WI38 (cell line): ENCODE measurements around the gene SHISAL1.

ENCODE experiments used
- H3K4me3 ChIP-seq: 2 replicates; pipeline ENCODE4 v1.5.1; 2011; ENCODE audit warnings: low read depth, mild to moderate bottlenecking, control low read depth, low read length
- TF ChIP-seq, protein P1 (sequence below): IDR thresholded peaks from 2 replicates; pipeline ENCODE4 v1.5.1; 2012; ENCODE audit warnings: low read depth, mild to moderate bottlenecking, control low read depth, low read length

SHISAL1 gene

DNA sequence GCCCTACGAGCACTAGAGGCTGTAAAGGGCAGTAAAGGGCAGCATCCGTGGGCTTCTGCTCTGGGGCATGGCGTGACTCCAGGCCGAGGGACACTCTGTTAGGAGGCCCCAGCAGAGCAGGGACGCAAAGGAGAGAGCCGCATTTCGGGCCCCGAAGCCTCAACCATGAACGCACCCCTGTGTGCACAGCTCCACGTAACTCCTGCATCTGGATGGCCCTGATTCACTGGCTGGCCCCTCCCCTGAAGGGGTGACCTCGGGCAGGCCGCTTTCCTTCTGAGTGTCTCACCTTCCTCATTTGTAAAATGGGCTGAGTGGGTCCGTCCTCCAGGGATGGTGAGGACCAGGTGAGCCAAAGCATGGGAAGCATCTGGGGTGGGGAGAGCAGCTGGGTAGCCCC, 13.6 kb downstream of the SHISAL1 start:
- TF ChIP-seq, protein P1, sequence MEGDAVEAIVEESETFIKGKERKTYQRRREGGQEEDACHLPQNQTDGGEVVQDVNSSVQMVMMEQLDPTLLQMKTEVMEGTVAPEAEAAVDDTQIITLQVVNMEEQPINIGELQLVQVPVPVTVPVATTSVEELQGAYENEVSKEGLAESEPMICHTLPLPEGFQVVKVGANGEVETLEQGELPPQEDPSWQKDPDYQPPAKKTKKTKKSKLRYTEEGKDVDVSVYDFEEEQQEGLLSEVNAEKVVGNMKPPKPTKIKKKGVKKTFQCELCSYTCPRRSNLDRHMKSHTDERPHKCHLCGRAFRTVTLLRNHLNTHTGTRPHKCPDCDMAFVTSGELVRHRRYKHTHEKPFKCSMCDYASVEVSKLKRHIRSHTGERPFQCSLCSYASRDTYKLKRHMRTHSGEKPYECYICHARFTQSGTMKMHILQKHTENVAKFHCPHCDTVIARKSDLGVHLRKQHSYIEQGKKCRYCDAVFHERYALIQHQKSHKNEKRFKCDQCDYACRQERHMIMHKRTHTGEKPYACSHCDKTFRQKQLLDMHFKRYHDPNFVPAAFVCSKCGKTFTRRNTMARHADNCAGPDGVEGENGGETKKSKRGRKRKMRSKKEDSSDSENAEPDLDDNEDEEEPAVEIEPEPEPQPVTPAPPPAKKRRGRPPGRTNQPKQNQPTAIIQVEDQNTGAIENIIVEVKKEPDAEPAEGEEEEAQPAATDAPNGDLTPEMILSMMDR = no peak
- H3K4me3 ChIP-seq = no peak overlapping the region

DNA sequence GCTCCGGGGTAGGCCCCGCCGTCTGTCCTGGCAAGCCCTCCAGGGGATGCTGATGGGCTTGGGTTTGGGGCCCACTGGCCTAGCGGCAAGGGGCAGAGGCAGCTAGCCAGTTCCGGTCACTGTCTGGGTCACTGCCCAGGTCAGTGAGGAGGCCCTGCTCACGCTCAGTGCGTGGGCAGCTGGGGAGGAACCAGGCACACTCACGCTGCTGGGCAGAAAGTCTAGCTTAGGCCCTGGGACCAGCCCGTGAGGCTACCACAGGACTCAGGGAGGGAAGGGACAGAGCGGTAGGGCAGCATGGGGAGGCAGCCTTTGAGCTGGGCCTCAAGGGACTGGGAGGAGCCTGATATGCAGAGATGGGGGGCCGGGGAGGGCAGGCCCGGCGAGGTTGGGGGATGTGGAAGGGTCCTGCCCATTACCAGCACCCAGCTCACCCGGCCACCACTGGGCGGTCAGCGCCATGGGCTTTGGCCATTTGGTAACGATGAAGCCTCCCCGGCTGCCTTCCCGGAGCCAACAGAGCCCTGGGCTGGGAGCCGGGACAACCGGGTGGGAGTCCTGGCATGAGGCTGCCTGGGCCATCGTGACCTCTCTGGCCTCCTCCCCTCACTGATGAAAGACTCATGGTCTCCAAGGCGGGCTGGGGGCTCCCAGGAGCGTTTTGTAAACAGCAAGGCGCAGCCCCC, 14.2 kb downstream of the SHISAL1 start:
- no peak overlapping the region for H3K4me3 ChIP-seq
- TF ChIP-seq, protein P1 = no peak

DNA sequence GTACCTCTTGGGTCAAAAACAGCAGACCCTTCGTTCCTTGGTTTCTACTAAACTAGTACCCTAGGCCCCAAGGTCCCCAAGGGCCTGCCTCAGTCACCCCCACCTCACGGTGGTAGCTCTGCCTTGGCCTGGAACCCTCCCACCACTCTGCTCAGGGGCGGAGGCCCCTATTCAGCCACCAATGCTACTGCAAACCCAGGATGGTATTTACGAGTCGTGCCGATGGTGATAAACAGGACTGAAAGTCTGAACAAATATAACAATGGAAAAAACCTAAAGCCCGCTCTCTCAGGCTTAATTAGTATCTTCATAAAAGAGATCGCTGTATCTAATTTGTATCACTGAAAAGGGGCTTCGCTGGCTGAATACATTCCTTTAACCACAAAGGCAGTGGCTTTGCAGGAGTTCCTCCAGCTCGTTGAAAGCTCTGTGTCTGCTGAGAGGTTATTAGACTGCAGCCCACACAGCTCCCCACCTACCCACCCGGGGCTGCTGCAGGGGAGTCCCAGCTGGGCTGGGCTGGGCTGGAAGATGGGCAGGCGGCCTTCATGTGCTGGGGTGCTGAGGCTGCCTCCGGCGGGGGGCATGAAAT, 15.2 kb downstream of the SHISAL1 start:
- TF ChIP-seq, protein P1 = no peak
- H3K4me3 ChIP-seq = no peak overlapping the region

DNA sequence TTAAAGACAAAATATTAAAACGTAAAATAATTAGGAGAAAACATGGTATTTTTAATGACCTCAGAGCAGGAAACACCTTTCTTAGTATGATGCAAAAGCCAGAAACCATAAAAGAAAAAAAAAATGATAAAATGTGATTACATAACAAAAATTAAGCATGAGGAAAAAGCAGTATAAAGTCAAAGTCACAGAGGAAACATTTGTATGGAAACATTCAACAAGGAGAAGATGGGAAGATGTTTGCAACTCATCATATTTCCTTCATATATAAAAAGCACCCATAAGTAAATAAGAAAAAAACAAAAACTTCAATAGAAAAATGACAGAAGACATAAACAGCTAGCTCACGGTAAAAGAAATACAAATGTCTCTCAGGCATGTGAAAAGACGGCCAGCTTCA, 17.3 kb downstream of the SHISAL1 start:
- no peak overlapping the region for H3K4me3 ChIP-seq
- TF ChIP-seq, protein P1 = no peak

DNA sequence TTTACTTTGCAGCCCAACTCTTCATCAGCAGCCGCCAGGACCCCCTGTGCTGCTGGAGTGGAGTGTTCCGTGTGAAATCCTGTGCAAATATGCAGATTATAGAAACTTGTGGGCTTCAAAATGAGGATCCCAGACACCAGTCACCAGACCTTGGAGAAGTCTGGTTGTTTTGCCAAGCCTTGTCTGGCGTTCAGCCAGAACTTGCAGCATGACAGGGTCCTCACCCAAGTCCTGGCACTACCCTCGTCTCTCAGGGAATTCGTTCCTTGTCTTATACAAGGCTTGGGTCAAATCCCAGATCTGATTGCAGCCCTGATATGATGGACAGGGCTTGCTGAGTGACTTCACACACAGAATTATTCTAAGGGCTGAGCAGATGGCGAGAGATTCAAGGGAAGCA, 18.9 kb downstream of the SHISAL1 start:
- no peak overlapping the region for H3K4me3 ChIP-seq
- TF ChIP-seq, protein P1 = no peak

DNA sequence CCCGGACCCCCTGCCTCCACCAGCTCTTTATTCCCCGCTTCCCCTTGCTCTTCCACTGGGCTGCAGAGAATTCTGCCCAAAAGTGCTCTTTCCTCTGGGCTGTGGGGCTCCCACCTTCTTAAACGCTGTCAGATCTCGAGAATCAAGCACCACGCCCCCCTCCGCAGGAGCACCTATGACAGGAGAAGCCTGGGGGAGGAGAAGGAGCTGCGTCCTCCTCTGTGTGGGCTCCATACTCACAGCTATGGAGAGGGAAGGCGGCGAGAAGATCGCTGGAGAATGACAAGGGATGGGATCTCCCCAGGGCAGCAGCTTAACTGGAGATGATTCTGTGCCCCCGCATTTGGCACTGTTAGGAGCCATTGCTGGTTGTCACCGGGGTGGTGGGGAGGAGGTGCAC, 19.7 kb downstream of the SHISAL1 start:
- no peak overlapping the region for H3K4me3 ChIP-seq
- TF ChIP-seq, protein P1 = no peak

DNA sequence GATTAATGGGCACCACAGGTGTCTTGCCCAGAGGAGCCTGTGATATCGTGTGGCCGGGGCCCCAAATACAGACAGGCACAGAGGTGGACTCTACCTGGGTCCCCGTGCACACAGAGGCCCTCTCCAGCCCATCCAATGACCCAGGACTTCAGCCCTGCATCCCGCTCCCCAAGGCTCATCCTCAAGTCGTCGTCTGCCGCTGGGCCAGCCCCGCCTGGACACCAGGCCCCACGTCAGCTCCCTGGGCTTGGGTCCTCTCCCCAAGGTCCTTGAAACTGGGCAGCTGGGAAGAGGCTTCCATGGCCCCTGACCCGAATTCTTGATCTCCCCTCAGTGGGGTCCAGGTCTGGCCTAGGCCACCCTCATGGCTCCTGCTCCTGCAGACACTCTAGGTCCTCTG, 20.2 kb downstream of the SHISAL1 start:
- TF ChIP-seq, protein P1 = no peak
- H3K4me3 ChIP-seq = no peak overlapping the region
